SK-N-SH (cell line): Measurements from ENCODE around the gene ZNF319. TPM values are rescaled to one million over a fixed set of nuclear protein-coding genes. Genes with fewer than 3 reads are reported as not detected.

ENCODE experiments used
- CTCF ChIA-PET: fragments of 300-600, 350-600 bp; formaldehyde crosslinking; extraction: SDS; loops from one replicate; lab custom pipeline; 2021; lab: Yijun Ruan, JAX
- POLR2A ChIA-PET: fragments of 350-600 bp; sonication (Branson Sonifier 250); formaldehyde crosslinking; extraction: SDS; loops from one replicate; lab custom pipeline; 2020; ENCODE audit warnings: antibody characterized with exemption, inconsistent platforms; lab: Yijun Ruan, JAX
- DNase-seq: peaks from one replicate; pipeline ENCODE4 v3.0.0; 2012
- H2AFZ ChIP-seq: fragments of 200-600 bp; sonication (generic); 2 replicates; pipeline ENCODE4 v1.8.1; 2016; ENCODE audit warnings: antibody characterized with exemption, mild to moderate bottlenecking, low read depth
- H3F3A ChIP-seq: fragments of 200-600 bp; sonication (generic); replicated peaks from 2 replicates; pipeline ENCODE3; 2016; ENCODE audit warnings: antibody characterized with exemption, mild to moderate bottlenecking; ENCODE audit not compliant: insufficient read depth
- H3K27ac ChIP-seq, 2 experiments: fragments of 200-500 bp in 1 of 2; fragments of 200-600 bp in 1 of 2; sonication (Bioruptor generic) in 1 of 2; sonication (generic), shearing (Covaris generic) in 1 of 2; 2 replicates each; pipeline versions ENCODE4 v1.5.1 to v1.6.1; 2014 to 2016; ENCODE audit warnings: low read depth in 2 of 2, inconsistent platforms in 1 of 2, low read length in 1 of 2, mild to moderate bottlenecking in 1 of 2, mixed read lengths in 1 of 2
- H3K27me3 ChIP-seq: fragments of 200-600 bp; sonication (generic), shearing (Covaris generic); 2 replicates; pipeline ENCODE4 v1.6.1; 2016; ENCODE audit warnings: mixed run types; ENCODE audit not compliant: insufficient read depth
- H3K36me3 ChIP-seq, 2 experiments: fragments of 200-500 bp in 1 of 2; fragments of 200-600 bp in 1 of 2; sonication (Bioruptor generic) in 1 of 2; sonication (generic) in 1 of 2; replicated peaks in 1 of 2; 2 replicates each; pipeline versions ENCODE3 to v1.5.1; 2014 to 2016; ENCODE audit warnings: low read length in 1 of 2, mild to moderate bottlenecking in 1 of 2; ENCODE audit not compliant: insufficient read depth in 2 of 2, control insufficient read depth in 1 of 2
- H3K4me1 ChIP-seq, 2 experiments: fragments of 200-500 bp in 1 of 2; fragments of 200-600 bp in 1 of 2; sonication (Bioruptor generic) in 1 of 2; sonication (generic), shearing (Covaris generic) in 1 of 2; 2 replicates each; pipeline versions ENCODE4 v1.5.1 to v1.6.1; 2014 to 2016; ENCODE audit warnings: low read depth in 1 of 2, low read length in 1 of 2, mixed run types in 1 of 2; ENCODE audit not compliant: insufficient read depth in 2 of 2, control insufficient read depth in 1 of 2
- H3K4me2 ChIP-seq: fragments of 200-600 bp; sonication (generic), shearing (Covaris generic); 2 replicates; pipeline ENCODE4 v1.6.1; 2017; ENCODE audit warnings: mixed run types
- H3K4me3 ChIP-seq, 2 experiments: fragments of 200-500 bp in 1 of 2; fragments of 200-600 bp in 1 of 2; sonication (Bioruptor generic) in 1 of 2; sonication (generic), shearing (Covaris generic) in 1 of 2; 2 replicates each; pipeline versions ENCODE4 v1.5.1 to v1.8.1; 2014 to 2016; ENCODE audit warnings: low read depth in 2 of 2, inconsistent platforms in 1 of 2, low read length in 1 of 2, mild to moderate bottlenecking in 1 of 2, mixed read lengths in 1 of 2, moderate library complexity in 1 of 2
- H3K79me2 ChIP-seq: fragments of 200-600 bp; sonication (generic); 2 replicates; pipeline ENCODE4 v1.8.1; 2017; ENCODE audit warnings: mild to moderate bottlenecking; ENCODE audit not compliant: insufficient read depth
- H3K9ac ChIP-seq: fragments of 200-600 bp; sonication (generic); 2 replicates; pipeline ENCODE4 v1.6.1; 2017; ENCODE audit warnings: mixed run types
- H3K9me2 ChIP-seq: fragments of 200-600 bp; sonication (generic); 2 replicates; pipeline ENCODE4 v1.6.1; 2017; ENCODE audit warnings: mixed run types
- H3K9me3 ChIP-seq: fragments of 200-600 bp; sonication (generic); 2 replicates; pipeline ENCODE4 v1.6.1; 2017; ENCODE audit warnings: mixed run types, mild to moderate bottlenecking, moderate library complexity
- H4K20me1 ChIP-seq: fragments of 200-600 bp; sonication (generic); 2 replicates; pipeline ENCODE4 v1.6.1; 2017; ENCODE audit warnings: mild to moderate bottlenecking, mixed run types; ENCODE audit not compliant: insufficient read depth
- CHD2 ChIP-seq: fragments of 150-350 bp; IDR thresholded peaks from 2 replicates; pipeline ENCODE4 v1.6.1; 2018; ENCODE audit warnings: low read length; ENCODE audit not compliant: partially characterized antibody
- EZH2phosphoT487 ChIP-seq: fragments of 200-600 bp; sonication (generic); IDR thresholded peaks from 2 replicates; pipeline ENCODE4 v1.6.1; 2017; ENCODE audit warnings: low read depth, mixed run types, mild to moderate bottlenecking, antibody characterized with exemption, moderate library complexity, borderline replicate concordance
- FOSL2 ChIP-seq: IDR thresholded peaks from 2 replicates; pipeline ENCODE4 v1.4.0; 2012; ENCODE audit warnings: low read depth, mild to moderate bottlenecking, moderate library complexity, borderline replicate concordance
- GATA2 ChIP-seq: sonication (generic); formaldehyde crosslinking; IDR thresholded peaks from 2 replicates; pipeline ENCODE4 v1.5.0; 2020; ENCODE audit warnings: mild to moderate bottlenecking, missing genetic modification reagents
- MEF2A ChIP-seq: IDR thresholded peaks from 2 replicates; pipeline ENCODE4 v1.4.0; 2012; ENCODE audit warnings: low read depth, borderline replicate concordance
- MXI1 ChIP-seq: IDR thresholded peaks from 2 replicates; pipeline ENCODE4 v1.6.1; 2012; ENCODE audit warnings: mild to moderate bottlenecking, low read depth, low read length, improper control_type of control experiment
- POLR2AphosphoS5 ChIP-seq: IDR thresholded peaks from 2 replicates; pipeline ENCODE4 v1.6.1; 2012; ENCODE audit warnings: low read depth, low read length
- RAD21 ChIP-seq: IDR thresholded peaks from 2 replicates; pipeline ENCODE4 v1.6.1; 2012; ENCODE audit warnings: mild to moderate bottlenecking, low read length
- REST ChIP-seq: IDR thresholded peaks from 2 replicates; pipeline ENCODE4 v1.6.1; 2012; ENCODE audit warnings: mild to moderate bottlenecking, low read depth, low read length, moderate library complexity
- RXRA ChIP-seq: IDR thresholded peaks from 2 replicates; pipeline ENCODE4 v1.4.0; 2012; ENCODE audit warnings: low read depth, mild to moderate bottlenecking, borderline replicate concordance
- TAF1 ChIP-seq: IDR thresholded peaks from 2 replicates; pipeline ENCODE4 v1.6.1; 2012; ENCODE audit warnings: low read depth, mild to moderate bottlenecking, low read length, moderate library complexity, borderline replicate concordance
- YY1 ChIP-seq: IDR thresholded peaks from 2 replicates; pipeline ENCODE4 v1.4.0; 2012; ENCODE audit warnings: low read depth, mild to moderate bottlenecking
- WGBS: methylation state at CpG from one replicate; pipeline ENCODE4 v1.1.6; 2017; ENCODE audit warnings: low lambda C conversion rate; 5-methylcytosine and 5-hydroxymethylcytosine counted together
- polyA plus RNA-seq, 3 experiments: library from polyadenylated mRNA; depleted of rRNA; stranded (reverse); fragments of >200 nt; gene quantifications; 2 replicates each; pipeline ENCODE4 v1.2.3, GENCODE V29; 2012

ZNF319 gene
- polyA plus RNA-seq, 1 of the 3 experiments (the other 2 are of a cell fraction) = 7.6 TPM

- TF ChIP-seq EZH2phosphoT487 (no peak), TAF1 (no peak), CHD2 (no peak), YY1 (no peak), RAD21 (no peak), RXRA (no peak)
These were observed 42.5 kb upstream of the ZNF319 start (continued) for GRCh38 chr16:58042886-58043515.

- Histone ChIP-seq H2AFZ (no peak overlapping the region), H3K9me3 (no peaks in the 10 kb centered on the region), H4K20me1 (no peaks in the 10 kb centered on the region), H3K9me2 (no peaks in the 10 kb centered on the region), H3K4me3 (no peak overlapping the region), H3F3A (no peaks in the 10 kb centered on the region), H3K27ac (no peak overlapping the region), H3K36me3 (no peaks in the 10 kb centered on the region), H3K9ac (no peak overlapping the region), H3K4me1 (peaks cover 0 to 4% of the 10 kb centered on the region in 2 experiments; a peak in 1 of 4 replicates), H3K4me2 (no peak overlapping the region), H3K79me2 (no peaks in the 10 kb centered on the region), H3K27me3 (no peaks in the 10 kb centered on the region)
- WGBS = 84% methylated on average over 15 of the region's 22 CpGs
- no peak for TF ChIP-seq GATA2
- no peak for TF ChIP-seq RAD21
- TF ChIP-seq REST = no peak
- no peak for TF ChIP-seq MEF2A
- no peak for TF ChIP-seq RXRA
- no peak for TF ChIP-seq FOSL2
- no peak for TF ChIP-seq POLR2AphosphoS5
- TF ChIP-seq MXI1 = no peak
- peak; percentile 19 for DNase-seq
- ChIA-PET POLR2A (no interaction called here), CTCF (interaction anchor here (0.9 to 1.2 kb wide), 2 partner anchors 10 to 55 kb away, joined by 3 read pairs; no protein-coding TSS in a partner anchor)
These were observed 41.8 kb upstream of the ZNF319 start for GRCh38 chr16:58042001-58042885.
